SKM-1 (cell line): ENCODE results near the gene DHDH.
A peak's percentile ranks its signal among the peaks of the same experiment; 100 is the strongest.

Experiments
- DNase-seq: peaks from one replicate; lab custom pipeline; 2025; ENCODE audit not compliant: unreplicated experiment; lab: John Stamatoyannopoulos, UW

Gene DHDH

GRCh38 chr19:48947258-48947542 lies 13.7 kb downstream of the DHDH start:
- DNase-seq, result no peak

- DNase-seq, result no peak
Observed at GRCh38 chr19:48950159-48950558, 16.7 kb downstream of the DHDH start.

- no peak for DNase-seq
Observed at GRCh38 chr19:48950830-48951519, 17.5 kb downstream of the DHDH start.

- no peak for DNase-seq
Observed at GRCh38 chr19:48953141-48953540, 19.6 kb downstream of the DHDH start.

GRCh38 chr19:48953990-48954594 lies 20.6 kb downstream of the DHDH start:
- no peak for DNase-seq

GRCh38 chr19:48954595-48955307 lies 21.3 kb downstream of the DHDH start, which contains the start of gene BAX:
TSS of gene BAX (plus strand) at chr19:48954875. CDS start at chr19:48954929, 54 bp downstream.
- DNase-seq, result peak; percentile 23

- DNase-seq, result no peak
Observed at GRCh38 chr19:48955308-48955958, 21.9 kb downstream of the DHDH start.

- no peak for DNase-seq
Observed at GRCh38 chr19:48958006-48958405, 24.5 kb downstream of the DHDH start.

- DNase-seq, result no peak
Observed at GRCh38 chr19:48959341-48960239, 26.1 kb downstream of the DHDH start.

- DNase-seq, result no peak
Observed at GRCh38 chr19:48961051-48961649, 27.7 kb downstream of the DHDH start.

GRCh38 chr19:48961673-48962028 lies 28.2 kb downstream of the DHDH start:
- no peak for DNase-seq

GRCh38 chr19:48962029-48962848 lies 28.7 kb downstream of the DHDH start:
- peak; percentile 52 for DNase-seq

GRCh38 chr19:48962849-48963165 lies 29.3 kb downstream of the DHDH start:
- no peak for DNase-seq

- no peak for DNase-seq
Observed at GRCh38 chr19:48963371-48964204, 30.1 kb downstream of the DHDH start.

GRCh38 chr19:48964205-48965039 lies 30.9 kb downstream of the DHDH start:
- DNase-seq, result no peak

GRCh38 chr19:48965040-48965805 lies 31.7 kb downstream of the DHDH start, which contains the start of gene FTL:
TSS of gene FTL (plus strand) at chr19:48965309. CDS start at chr19:48965508, 199 bp downstream.
- DNase-seq, result peak; percentile 66
